Hepatocyte (in vitro differentiated cells): ENCODE measurements around the gene SSH3. TPM values are rescaled to one million over a fixed set of nuclear protein-coding genes. Genes with fewer than 3 reads are reported as not detected.

Experiments used
- DNase-seq: peaks from one replicate; pipeline ENCODE4 v3.0.0-alpha.2; 2016; ENCODE audit warnings: low spot score
- H2AFZ ChIP-seq: fragments of 200-600 bp; sonication (generic); 2 replicates; pipeline ENCODE4 v1.6.0; 2016; ENCODE audit warnings: antibody characterized with exemption, mild to moderate bottlenecking
- H3K27ac ChIP-seq: fragments of 200-600 bp; sonication (generic); 2 replicates; pipeline ENCODE4 v1.5.1; 2016; ENCODE audit warnings: mild to moderate bottlenecking
- H3K27me3 ChIP-seq: fragments of 200-600 bp; sonication (generic); 2 replicates; pipeline ENCODE4 v1.6.1; 2016
- H3K36me3 ChIP-seq: fragments of 200-600 bp; sonication (generic); replicated peaks from 2 replicates; pipeline ENCODE4 v1.5.1; 2016; ENCODE audit warnings: low read depth; ENCODE audit not compliant: insufficient read depth
- H3K4me1 ChIP-seq: fragments of 200-600 bp; sonication (generic); 2 replicates; pipeline ENCODE4 v1.5.1; 2016; ENCODE audit warnings: mild to moderate bottlenecking, moderate library complexity; ENCODE audit not compliant: insufficient read depth
- H3K4me2 ChIP-seq: fragments of 200-600 bp; sonication (generic); 2 replicates; pipeline ENCODE4 v1.6.0; 2016
- H3K4me3 ChIP-seq: fragments of 200-600 bp; sonication (generic); 2 replicates; pipeline ENCODE4 v1.5.1; 2016; ENCODE audit warnings: mild to moderate bottlenecking
- H3K79me2 ChIP-seq: fragments of 200-600 bp; sonication (generic); 2 replicates; pipeline ENCODE4 v1.6.0; 2017; ENCODE audit warnings: mild to moderate bottlenecking
- H3K9me2 ChIP-seq: fragments of 200-600 bp; sonication (generic); replicated peaks from 2 replicates; pipeline ENCODE4 v1.6.0; 2017; ENCODE audit warnings: mild to moderate bottlenecking; ENCODE audit not compliant: insufficient read depth
- H3K9me3 ChIP-seq: fragments of 200-600 bp; sonication (generic); 2 replicates; pipeline ENCODE4 v1.5.1; 2016; ENCODE audit warnings: low read depth, mild to moderate bottlenecking
- H4K20me1 ChIP-seq: fragments of 200-600 bp; sonication (generic); 2 replicates; pipeline ENCODE4 v1.6.0; 2016; ENCODE audit warnings: mild to moderate bottlenecking; ENCODE audit not compliant: insufficient read depth, poor library complexity, severe bottlenecking
- EZH2 ChIP-seq: fragments of 200-600 bp; sonication (generic); IDR thresholded peaks from 2 replicates; pipeline ENCODE4 v1.6.1; 2016; ENCODE audit warnings: antibody characterized with exemption, mild to moderate bottlenecking, borderline replicate concordance
- EZH2phosphoT487 ChIP-seq: fragments of 200-600 bp; sonication (generic); IDR thresholded peaks from one replicate; pipeline ENCODE4 v1.6.1; 2018; ENCODE audit warnings: antibody characterized with exemption, mild to moderate bottlenecking, low read depth, moderate library complexity; ENCODE audit not compliant: unreplicated experiment, severe bottlenecking
- WGBS: methylation state at CpG from one replicate; pipeline ENCODE4 v1.1.6; 2016; ENCODE audit warnings: low lambda C conversion rate; ENCODE audit errors: missing lambda C conversion rate; 5-methylcytosine and 5-hydroxymethylcytosine counted together
- polyA plus RNA-seq: library from polyadenylated mRNA; unstranded; fragments of >200 nt; fragmentation: Nextera tagmentation; extraction: Ambion mirVana; gene quantifications from 2 replicates; pipeline ENCODE4 v1.2.1, GENCODE V29; 2016
- total RNA-seq: library from RNA; depleted of rRNA; stranded (reverse); fragments of >200 nt; gene quantifications from 2 replicates; pipeline ENCODE4 v1.2.3, GENCODE V29; 2014
- TF ChIP-seq, protein P1 (sequence below): fragments of 200-600 bp; sonication (generic); IDR thresholded peaks from 2 replicates; pipeline ENCODE4 v1.5.1; 2016; ENCODE audit warnings: antibody characterized with exemption, mild to moderate bottlenecking; ENCODE audit not compliant: poor library complexity

The SSH3 gene
- total and polyA plus RNA-seq, 2 experiments from 2014 or later, result 29.7 to 49.5 TPM

DNA sequence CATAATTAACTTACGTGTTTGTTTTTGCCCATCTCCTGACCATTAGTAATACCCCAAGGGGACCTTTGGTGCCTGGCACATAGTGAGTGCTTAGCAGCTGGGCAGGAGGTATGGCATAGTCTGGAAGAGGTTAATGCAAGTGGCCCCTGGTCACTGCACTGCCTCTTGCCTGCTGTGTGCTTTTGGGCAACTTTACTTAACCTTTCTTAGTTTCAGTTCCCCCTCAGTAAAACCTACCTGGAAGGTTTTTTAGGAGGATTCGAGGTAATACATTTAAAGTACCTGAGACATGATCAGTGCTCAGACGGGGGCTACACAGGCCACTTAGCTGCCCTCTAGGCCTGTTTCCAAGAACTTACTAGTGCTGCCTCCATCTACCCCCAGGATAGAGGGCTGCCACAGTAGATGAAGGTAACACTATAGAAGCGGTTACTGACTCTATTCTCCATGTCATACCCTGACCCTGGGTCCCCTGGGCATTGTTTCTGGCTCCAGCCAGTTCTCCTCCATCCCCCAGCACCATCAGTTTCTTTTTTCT lies 46.7 kb downstream of the SSH3 start:
- Histone ChIP-seq H3K4me2 (no peak overlapping the region), H3K36me3 (no peaks in the 10 kb centered on the region), H4K20me1 (no peaks in the 10 kb centered on the region), H3K27me3 (no peaks in the 10 kb centered on the region), H3K79me2 (peaks cover 16% of the 10 kb centered on the region), H3K9me3 (no peaks in the 10 kb centered on the region), H3K4me3 (no peak overlapping the region), H3K27ac (no peak overlapping the region), H2AFZ (no peak overlapping the region), H3K4me1 (peaks cover 36% of the 10 kb centered on the region), H3K9me2 (no peaks in the 10 kb centered on the region)
- 96% methylated on average over 4 of the region's 4 CpGs for WGBS
- TF ChIP-seq, protein P1, sequence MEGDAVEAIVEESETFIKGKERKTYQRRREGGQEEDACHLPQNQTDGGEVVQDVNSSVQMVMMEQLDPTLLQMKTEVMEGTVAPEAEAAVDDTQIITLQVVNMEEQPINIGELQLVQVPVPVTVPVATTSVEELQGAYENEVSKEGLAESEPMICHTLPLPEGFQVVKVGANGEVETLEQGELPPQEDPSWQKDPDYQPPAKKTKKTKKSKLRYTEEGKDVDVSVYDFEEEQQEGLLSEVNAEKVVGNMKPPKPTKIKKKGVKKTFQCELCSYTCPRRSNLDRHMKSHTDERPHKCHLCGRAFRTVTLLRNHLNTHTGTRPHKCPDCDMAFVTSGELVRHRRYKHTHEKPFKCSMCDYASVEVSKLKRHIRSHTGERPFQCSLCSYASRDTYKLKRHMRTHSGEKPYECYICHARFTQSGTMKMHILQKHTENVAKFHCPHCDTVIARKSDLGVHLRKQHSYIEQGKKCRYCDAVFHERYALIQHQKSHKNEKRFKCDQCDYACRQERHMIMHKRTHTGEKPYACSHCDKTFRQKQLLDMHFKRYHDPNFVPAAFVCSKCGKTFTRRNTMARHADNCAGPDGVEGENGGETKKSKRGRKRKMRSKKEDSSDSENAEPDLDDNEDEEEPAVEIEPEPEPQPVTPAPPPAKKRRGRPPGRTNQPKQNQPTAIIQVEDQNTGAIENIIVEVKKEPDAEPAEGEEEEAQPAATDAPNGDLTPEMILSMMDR, result no peak
- TF ChIP-seq EZH2phosphoT487 (no peak), EZH2 (no peak)
- no peak for DNase-seq

DNA sequence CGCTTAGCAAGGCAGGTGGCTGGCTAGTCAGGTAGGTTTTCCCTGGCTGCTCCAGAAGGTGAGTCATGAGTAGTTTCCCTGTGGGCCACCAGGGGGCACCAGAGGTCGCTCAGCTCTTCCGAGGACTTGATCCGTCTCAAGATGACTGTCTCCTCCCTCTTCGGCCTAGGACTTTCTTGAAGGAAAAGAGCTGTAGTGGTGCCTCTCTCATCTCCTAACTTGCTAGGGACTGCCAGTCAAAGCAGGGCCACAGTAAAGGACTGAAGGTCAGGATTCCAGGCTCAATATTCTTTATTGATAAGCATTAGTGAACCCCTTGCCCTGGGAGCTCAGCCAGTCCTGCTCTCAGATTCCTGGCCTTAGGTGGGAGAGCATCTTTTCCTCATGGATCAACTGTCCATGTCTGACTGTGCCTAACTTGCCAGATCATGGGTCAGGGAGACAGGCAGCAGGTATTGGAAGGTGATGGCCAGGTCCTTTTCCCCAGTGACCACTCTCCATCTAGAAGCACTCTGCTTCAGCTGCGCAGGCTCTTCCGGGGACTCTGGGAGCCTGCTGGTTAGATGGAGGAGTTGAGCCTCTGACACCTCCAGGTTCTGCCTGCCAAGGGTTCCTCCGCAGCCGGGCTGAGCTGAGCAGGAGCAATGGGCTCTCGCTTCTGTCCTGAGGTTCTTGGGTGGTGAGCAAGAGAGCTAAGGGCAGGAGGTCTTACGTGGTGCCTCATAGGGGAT lies 48.1 kb downstream of the SSH3 start:
- Histone ChIP-seq H3K9me3 (no peaks in the 10 kb centered on the region), H3K4me2 (peak overlapping the region; percentile 92), H3K27me3 (no peaks in the 10 kb centered on the region), H3K4me1 (peaks cover 49% of the 10 kb centered on the region), H3K4me3 (no peak overlapping the region), H3K27ac (peak overlapping the region; percentile 99), H3K9me2 (no peaks in the 10 kb centered on the region), H4K20me1 (no peaks in the 10 kb centered on the region), H2AFZ (no peak overlapping the region), H3K79me2 (peaks cover 18% of the 10 kb centered on the region), H3K36me3 (no peaks in the 10 kb centered on the region)
- 57% methylated on average over 11 of the region's 11 CpGs for WGBS
- no peak for TF ChIP-seq EZH2
- TF ChIP-seq, protein P1, result peak; percentile 89
- TF ChIP-seq EZH2phosphoT487, result no peak
- peak; percentile 90 for DNase-seq

DNA sequence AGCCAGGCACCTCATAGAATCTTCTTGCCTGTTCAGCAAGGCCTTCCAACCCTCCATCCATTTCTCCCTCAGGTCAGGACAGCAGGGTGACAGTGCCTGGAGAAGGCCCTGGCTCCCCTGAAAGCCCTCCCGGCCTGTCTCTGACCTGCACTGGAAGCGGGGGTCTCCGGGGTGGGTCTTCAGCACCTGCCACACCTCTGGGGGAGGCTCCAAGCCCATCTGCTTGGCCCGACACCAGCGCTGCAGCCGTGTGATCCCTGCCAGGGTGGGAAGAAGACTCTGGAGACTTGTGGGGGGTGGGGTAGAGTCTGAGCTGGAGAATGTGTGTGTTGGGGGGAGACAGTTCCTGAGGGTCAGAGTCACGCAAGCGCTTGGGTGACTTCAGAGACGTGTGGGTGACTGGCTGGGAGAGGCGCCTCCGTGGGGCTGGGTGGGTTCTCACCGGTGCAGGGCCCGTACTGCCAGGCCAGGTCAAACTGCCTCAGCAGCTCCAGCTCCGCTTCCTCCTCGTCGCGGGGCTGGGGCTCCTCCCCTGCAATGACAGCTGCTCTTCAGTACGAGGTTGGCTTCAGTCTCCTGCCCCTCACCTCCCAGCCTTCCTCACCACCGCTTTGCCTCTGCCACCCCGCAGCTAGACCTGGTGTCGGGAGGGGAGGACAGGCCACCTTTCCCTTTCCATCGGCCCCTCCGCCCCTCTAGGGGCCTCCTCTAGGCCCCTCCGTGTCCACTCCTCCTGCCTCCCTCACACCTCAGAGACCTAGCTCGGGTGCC lies 49.4 kb downstream of the SSH3 start:
- peak; percentile 70 for DNase-seq
- H3K79me2 ChIP-seq, result peaks cover 20% of the 10 kb centered on the region
- H3K4me3 ChIP-seq, result peak overlapping the region; percentile 50
- H3K9me3 ChIP-seq, result no peaks in the 10 kb centered on the region
- no peaks in the 10 kb centered on the region for H3K36me3 ChIP-seq
- peak overlapping the region; percentile 99 for H3K27ac ChIP-seq
- peaks cover 56% of the 10 kb centered on the region for H3K4me1 ChIP-seq
- H3K4me2 ChIP-seq, result peak overlapping the region; percentile 92
- H3K27me3 ChIP-seq, result no peaks in the 10 kb centered on the region
- 21% methylated on average over 24 of the region's 25 CpGs for WGBS
- TF ChIP-seq EZH2phosphoT487, result no peak
- TF ChIP-seq EZH2, result no peak
- TF ChIP-seq, protein P1, result no peak
- no peaks in the 10 kb centered on the region for H4K20me1 ChIP-seq
- H3K9me2 ChIP-seq, result no peaks in the 10 kb centered on the region
- H2AFZ ChIP-seq, result peak overlapping the region; percentile 25
